RWPE2 (cell line): ENCODE measurements around the gene CENPX.

Experiments
- ATAC-seq: fragments of 200-7000 bp; cut with Tn5 transposase; 3 replicates; pipeline ENCODE4 v1.9.1; 2021; ENCODE audit warnings: low read depth
- DNase-seq: peaks from one replicate; pipeline ENCODE4 v3.0.0-alpha.2; 2020; ENCODE audit warnings: low spot score
- H3K27ac ChIP-seq: fragments of 450-650 bp; 2 replicates; pipeline ENCODE4 v1.5.1; 2017; ENCODE audit warnings: mild to moderate bottlenecking; ENCODE audit not compliant: poor library complexity, severe bottlenecking
- H3K27me3 ChIP-seq: fragments of 250-450 bp; sonication (Bioruptor Pico); 2 replicates; pipeline ENCODE4 v1.5.1; 2021; ENCODE audit warnings: mild to moderate bottlenecking, moderate library complexity; ENCODE audit not compliant: insufficient read depth, poor library complexity, severe bottlenecking
- H3K36me3 ChIP-seq: fragments of 250-450 bp; sonication (Bioruptor Pico); 2 replicates; pipeline ENCODE4 v1.5.1; 2020; ENCODE audit warnings: low read depth, mild to moderate bottlenecking, moderate library complexity
- H3K4me1 ChIP-seq: fragments of 250-450 bp; sonication (Bioruptor Pico); 2 replicates; pipeline ENCODE4 v1.5.1; 2021; ENCODE audit warnings: mild to moderate bottlenecking, moderate library complexity; ENCODE audit not compliant: insufficient read depth, poor library complexity, severe bottlenecking
- H3K4me3 ChIP-seq: fragments of 250-450 bp; sonication (Bioruptor Pico); 2 replicates; pipeline ENCODE4 v1.5.1; 2021; ENCODE audit warnings: mild to moderate bottlenecking, moderate library complexity; ENCODE audit not compliant: severe bottlenecking
- H3K9me3 ChIP-seq: fragments of 250-450 bp; sonication (Bioruptor Pico); 2 replicates; pipeline ENCODE4 v1.5.1; 2021; ENCODE audit warnings: mild to moderate bottlenecking, moderate library complexity; ENCODE audit not compliant: severe bottlenecking
- CTCF ChIP-seq: fragments of 450-650 bp; IDR thresholded peaks from one replicate; pipeline ENCODE4 v1.5.1; 2017; ENCODE audit warnings: mild to moderate bottlenecking, moderate library complexity; ENCODE audit not compliant: poor library complexity, severe bottlenecking

The CENPX gene

GRCh38 chr17:82009413-82009812, 13.3 kb downstream of the CENPX start:
- Histone ChIP-seq H3K27ac (no peak overlapping the region), H3K36me3 (no peaks in the 10 kb centered on the region), H3K4me3 (no peak overlapping the region), H3K27me3 (no peaks in the 10 kb centered on the region), H3K4me1 (peaks cover 9% of the 10 kb centered on the region), H3K9me3 (no peaks in the 10 kb centered on the region)
- no peak for TF ChIP-seq CTCF
- no peak for DNase-seq
- ATAC-seq: no peak

GRCh38 chr17:82008941-82009405, 13.7 kb downstream of the CENPX start:
- H3K4me3 ChIP-seq: no peak overlapping the region
- H3K4me1 ChIP-seq: peaks cover 14% of the 10 kb centered on the region
- no peak for TF ChIP-seq CTCF
- DNase-seq (no peak), ATAC-seq (no peak)
- no peak overlapping the region for H3K27ac ChIP-seq
- H3K27me3 ChIP-seq: no peaks in the 10 kb centered on the region
- H3K9me3 ChIP-seq: no peaks in the 10 kb centered on the region
- H3K36me3 ChIP-seq: no peaks in the 10 kb centered on the region

GRCh38 chr17:82008258-82008940, 14.3 kb downstream of the CENPX start:
- no peak for ATAC-seq
- Histone ChIP-seq H3K9me3 (no peaks in the 10 kb centered on the region), H3K36me3 (no peaks in the 10 kb centered on the region), H3K4me3 (no peak overlapping the region), H3K4me1 (peaks cover 17% of the 10 kb centered on the region), H3K27me3 (no peaks in the 10 kb centered on the region), H3K27ac (no peak overlapping the region)
- no peak for TF ChIP-seq CTCF
- no peak for DNase-seq

GRCh38 chr17:82007495-82008257, 15.0 kb downstream of the CENPX start:
- no peaks in the 10 kb centered on the region for H3K36me3 ChIP-seq
- no peak for ATAC-seq
- peaks cover 23% of the 10 kb centered on the region for H3K4me1 ChIP-seq
- no peak overlapping the region for H3K27ac ChIP-seq
- no peaks in the 10 kb centered on the region for H3K9me3 ChIP-seq
- no peak overlapping the region for H3K4me3 ChIP-seq
- no peak for TF ChIP-seq CTCF
- H3K27me3 ChIP-seq: no peaks in the 10 kb centered on the region
- DNase-seq: no peak

GRCh38 chr17:82007228-82007494, 15.5 kb downstream of the CENPX start:
- Histone ChIP-seq H3K27ac (no peak overlapping the region), H3K4me3 (no peak overlapping the region), H3K27me3 (no peaks in the 10 kb centered on the region), H3K9me3 (no peaks in the 10 kb centered on the region), H3K36me3 (no peaks in the 10 kb centered on the region), H3K4me1 (peaks cover 23% of the 10 kb centered on the region)
- ATAC-seq (no peak), DNase-seq (no peak)
- no peak for TF ChIP-seq CTCF
